ENCODE data around the gene SPATA3. TPM values are rescaled to one million over a fixed set of nuclear protein-coding genes. Genes with fewer than 3 reads are reported as not detected.
"Not testable (repeated sequence)": the region's sequence is repeated elsewhere in the genome, so short reads cannot be mapped to it uniquely, and the experiment has no call there.

Gene SPATA3
- total and polyA plus RNA-seq, 2 of the 13 experiments (the other 11 are each of a cell fraction or from before 2014, with no cell fraction given) = not detected

- BruUV-seq (replicated peaks); in situ Hi-C loops (cut with HindIII; ENCODE audit: extremely low pct_ligation_motif_present, low pct_unique_long_range_greater_than_20kb); POLR2A ChIA-PET; ATAC-seq; H3K9me3 ChIP-seq (ENCODE audit: low read length); H3K79me2 ChIP-seq (ENCODE audit: insufficient read depth, low read length); CTCF ChIA-PET (ENCODE audit: low intra/inter-chr PET ratio, low total read pairs); FAIRE-seq; intact Hi-C loops (cut with micrococcal nuclease; ENCODE audit: unreplicated experiment); H3K27ac ChIP-seq (ENCODE audit: extremely low read length, insufficient read depth, low read length); DNase-seq (ENCODE audit: low spot score); H3K36me3 ChIP-seq (replicated peaks in 1 of 2; ENCODE audit: control insufficient read depth in 1 of 2, insufficient read depth in 2 of 2, low read length in 2 of 2); H2AFZ ChIP-seq (ENCODE audit: low read length); H3K27me3 ChIP-seq (ENCODE audit: control insufficient read depth in 1 of 2, insufficient read depth in 2 of 2, low read length in 2 of 2); H4K20me1 ChIP-seq (ENCODE audit: insufficient read depth, low read length): not testable (repeated sequence)
- peak overlapping the region in 1 of 3 experiments; percentile 72; a peak in 1 of 6 replicates for H3K4me3 ChIP-seq (replicated peaks in 1 of 3; ENCODE audit: insufficient read depth in 1 of 3, low read depth in 2 of 3, low read length in 3 of 3)
- H3K4me2 ChIP-seq (ENCODE audit: low read depth, low read length) = peak overlapping the region; percentile 99
- H3K4me1 ChIP-seq (ENCODE audit: insufficient read depth, low read length) = peaks cover 18% of the 10 kb centered on the region
- peak overlapping the region; percentile 54; the same call in 1 of the 2 replicates for H3K9ac ChIP-seq (ENCODE audit: insufficient read depth, low read depth, low read length)
- 26% methylated on average over 6 of the region's 6 CpGs for WGBS (ENCODE audit: low lambda C conversion rate)
- TF ChIP-seq ZNF121 (CRISPR knock-in tag; IDR thresholded peaks at IDR 0.05) (peak; percentile 81; the same call in 1 of the 2 replicates), ZNF770 (CRISPR knock-in tag; IDR thresholded peaks at IDR 0.05) (peak; percentile 95)
Measured at GRCh38 chr2:230968314-230968713, 27.6 kb upstream of the SPATA3 start.

GRCh38 chr2:230968921-230969658 lies 26.8 kb upstream of the SPATA3 start:
- ATAC-seq (peak; percentile 81), DNase-seq (ENCODE audit: low spot score) (peak; percentile 59), FAIRE-seq (peak; percentile 64)
- peak overlapping the region; percentile 95 for H2AFZ ChIP-seq (ENCODE audit: low read length)
- peak overlapping the region; percentile 99 for H3K4me2 ChIP-seq (ENCODE audit: low read depth, low read length)
- no peaks in the 10 kb centered on the region for H3K9me3 ChIP-seq (ENCODE audit: low read length)
- ChIA-PET CTCF (ENCODE audit: low intra/inter-chr PET ratio, low total read pairs) (no interaction called here), POLR2A (no interaction called here)
- H3K27ac ChIP-seq (ENCODE audit: extremely low read length, insufficient read depth, low read length) = no peak overlapping the region
- H3K79me2 ChIP-seq (ENCODE audit: insufficient read depth, low read length) = no peaks in the 10 kb centered on the region
- peaks cover 18% of the 10 kb centered on the region for H3K4me1 ChIP-seq (ENCODE audit: insufficient read depth, low read length)
- in situ Hi-C loops (cut with HindIII; ENCODE audit: extremely low pct_ligation_motif_present, low pct_unique_long_range_greater_than_20kb) (no loop called here), intact Hi-C loops (cut with micrococcal nuclease; ENCODE audit: unreplicated experiment) (no loop called here)
- no peaks in the 10 kb centered on the region for H4K20me1 ChIP-seq (ENCODE audit: insufficient read depth, low read length)
- BruUV-seq (replicated peaks) = no TSS peak
- peak overlapping the region; percentile 71 to 77 (median 72) for H3K4me3 ChIP-seq (replicated peaks in 1 of 3; ENCODE audit: insufficient read depth in 1 of 3, low read depth in 2 of 3, low read length in 3 of 3)
- no peaks in the 10 kb centered on the region for H3K36me3 ChIP-seq (replicated peaks in 1 of 2; ENCODE audit: control insufficient read depth in 1 of 2, insufficient read depth in 2 of 2, low read length in 2 of 2)
- H3K9ac ChIP-seq (ENCODE audit: insufficient read depth, low read depth, low read length) = peak overlapping the region; percentile 54
- 8% methylated on average over 16 of the region's 16 CpGs for WGBS (ENCODE audit: low lambda C conversion rate)
- no peaks in the 10 kb centered on the region; a peak in 1 of 5 replicates for H3K27me3 ChIP-seq (ENCODE audit: control insufficient read depth in 1 of 2, insufficient read depth in 2 of 2, low read length in 2 of 2)
- TF ChIP-seq ZNF407 (CRISPR knock-in tag; IDR thresholded peaks at IDR 0.05; ENCODE audit: not compliant biosample characterization) (no peak), PHF21A (CRISPR knock-in tag; IDR thresholded peaks at IDR 0.05) (no peak), HDAC2 (CRISPR knock-in tag; IDR thresholded peaks at IDR 0.05) (no peak), RFX5 (IDR thresholded peaks at IDR 0.05; ENCODE audit: low read depth, low read length) (no peak)
